ENCODE results near the gene TANC2. TPM values are rescaled to one million over a fixed set of nuclear protein-coding genes. Genes with fewer than 3 reads are reported as not detected.

Gene TANC2
- 19.3 and 41.9 TPM in 2 replicates for total RNA-seq
- polyA plus RNA-seq: 7.2 and 13.5 TPM in 2 replicates
- polyA plus RNA-seq (2012): 8.8 and 10.7 TPM in 2 replicates
- polyA minus RNA-seq (ENCODE audit: low replicate concordance): 170 and 285 TPM in 2 replicates

GRCh38 chr17:62965686-62966425 is at the start of gene TANC2:
Gene TANC2 (plus strand): TSS chr17:62966235. CDS start chr17:63009560, 43,325 bp downstream.
- peak within 1 kb of the TSS; percentile 74 for H3K27ac ChIP-seq (ENCODE audit: insufficient read depth, low read length)
- peak within 1 kb of the TSS; percentile 90 for H3K4me2 ChIP-seq (ENCODE audit: extremely low read depth, insufficient read depth, low read length)

DNA sequence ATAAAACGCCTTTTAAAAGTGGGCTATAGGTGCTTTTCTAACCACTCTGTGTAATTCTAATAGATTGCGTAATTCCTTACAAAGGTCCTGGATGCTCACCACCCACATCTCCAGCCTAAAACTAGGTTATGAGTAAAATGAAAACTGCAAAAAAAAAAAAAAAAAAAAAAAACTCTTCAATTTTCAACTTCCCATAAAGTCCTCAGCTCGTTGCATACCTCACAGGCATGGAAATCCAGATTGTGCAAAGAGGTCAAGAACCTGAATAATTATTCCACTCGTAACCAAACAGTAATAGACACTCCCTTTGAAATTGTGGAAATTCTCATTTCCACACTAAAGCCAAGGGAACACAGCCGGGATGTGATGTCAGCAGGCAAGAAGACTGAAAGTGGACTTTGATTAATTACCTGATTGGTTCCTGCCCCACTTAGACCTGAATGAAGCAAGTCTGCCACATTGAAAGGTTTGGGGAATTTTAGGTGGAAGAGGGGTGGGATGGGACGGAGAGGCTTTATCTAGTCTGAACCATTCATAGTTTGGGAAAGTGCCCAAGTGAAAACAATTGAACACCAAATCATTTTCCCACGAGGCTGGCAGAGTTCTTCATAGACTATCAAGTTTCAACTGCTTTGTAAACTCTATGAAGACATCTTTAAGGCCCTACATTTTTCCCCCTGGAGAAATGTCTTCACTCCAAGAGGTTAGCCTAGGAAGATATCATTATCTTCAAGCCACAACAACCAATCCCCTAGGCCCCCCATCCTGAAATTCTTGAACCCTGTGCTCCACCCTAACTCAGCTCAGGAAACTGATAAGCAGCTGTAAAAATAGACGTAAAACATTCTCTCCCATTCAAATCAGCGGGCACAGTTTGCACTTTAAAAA is 49.1 kb upstream of the TANC2 start:
- Histone ChIP-seq H3K9me3 (ENCODE audit: control insufficient read depth, insufficient read depth, low read depth, low read length) (no peaks in the 10 kb centered on the region), H3K27me3 (ENCODE audit: control insufficient read depth, insufficient read depth, low read length) (no peaks in the 10 kb centered on the region), H3K4me1 (ENCODE audit: control insufficient read depth, extremely low read depth, insufficient read depth, low read length) (no peaks in the 10 kb centered on the region), H3K27ac (ENCODE audit: insufficient read depth, low read length) (no peak overlapping the region), H3K4me2 (ENCODE audit: extremely low read depth, insufficient read depth, low read length) (no peak overlapping the region), H3K79me2 (ENCODE audit: control insufficient read depth, insufficient read depth, low read length) (no peaks in the 10 kb centered on the region), H2AFZ (ENCODE audit: low read length) (no peak overlapping the region), H3K9ac (ENCODE audit: insufficient read depth, low read length) (no peak overlapping the region), H3K36me3 (ENCODE audit: control insufficient read depth, insufficient read depth, low read length) (no peaks in the 10 kb centered on the region), H4K20me1 (ENCODE audit: control insufficient read depth, extremely low read depth, insufficient read depth, low read length) (no peaks in the 10 kb centered on the region), H3K4me3 (replicated peaks in 1 of 4; ENCODE audit: control extremely low read depth in 1 of 4, insufficient read depth in 1 of 4, low read depth in 3 of 4, low read length in 4 of 4) (no peak overlapping the region)
- peak; percentile 44 to 88 for DNase-seq (ENCODE audit: low read depth in 2 of 2)
- TF ChIP-seq EZH2 (IDR thresholded peaks at IDR 0.05; ENCODE audit: low read length, missing control alignments): no peak
- no peak for TF ChIP-seq CTCF (conservative IDR thresholded peaks at IDR 0.05 in 1 of 2, IDR thresholded peaks at IDR 0.05 in 1 of 2; ENCODE audit: low read depth in 1 of 2, low read length in 2 of 2)

More at GRCh38 chr17:62965686-62966425, at the start of gene TANC2:
- no peaks in the 10 kb centered on the region for H3K36me3 ChIP-seq (ENCODE audit: control insufficient read depth, insufficient read depth, low read length)
- H3K4me3 ChIP-seq (replicated peaks in 1 of 4; ENCODE audit: control extremely low read depth in 1 of 4, insufficient read depth in 1 of 4, low read depth in 3 of 4, low read length in 4 of 4): peak within 1 kb of the TSS; percentile 82 to 89 (median 86)
- H4K20me1 ChIP-seq (ENCODE audit: control insufficient read depth, extremely low read depth, insufficient read depth, low read length): no peaks in the 10 kb centered on the region
- no peaks in the 10 kb centered on the region for H3K27me3 ChIP-seq (ENCODE audit: control insufficient read depth, insufficient read depth, low read length)
- H3K9ac ChIP-seq (ENCODE audit: insufficient read depth, low read length): peak within 1 kb of the TSS; percentile 78
- TF ChIP-seq EZH2 (IDR thresholded peaks at IDR 0.05; ENCODE audit: low read length, missing control alignments) (no peak), CTCF (conservative IDR thresholded peaks at IDR 0.05 in 1 of 2, IDR thresholded peaks at IDR 0.05 in 1 of 2; ENCODE audit: low read depth in 1 of 2, low read length in 2 of 2) (no peak)
- H3K4me1 ChIP-seq (ENCODE audit: control insufficient read depth, extremely low read depth, insufficient read depth, low read length): peaks cover 5% of the 10 kb centered on the region
- H2AFZ ChIP-seq (ENCODE audit: low read length): peak within 1 kb of the TSS; percentile 90
- H3K79me2 ChIP-seq (ENCODE audit: control insufficient read depth, insufficient read depth, low read length): peaks cover 34% of the 10 kb centered on the region
- H3K9me3 ChIP-seq (ENCODE audit: control insufficient read depth, insufficient read depth, low read depth, low read length): no peaks in the 10 kb centered on the region
- peak; percentile 82 to 86 for DNase-seq (ENCODE audit: low read depth in 2 of 2)

DNA sequence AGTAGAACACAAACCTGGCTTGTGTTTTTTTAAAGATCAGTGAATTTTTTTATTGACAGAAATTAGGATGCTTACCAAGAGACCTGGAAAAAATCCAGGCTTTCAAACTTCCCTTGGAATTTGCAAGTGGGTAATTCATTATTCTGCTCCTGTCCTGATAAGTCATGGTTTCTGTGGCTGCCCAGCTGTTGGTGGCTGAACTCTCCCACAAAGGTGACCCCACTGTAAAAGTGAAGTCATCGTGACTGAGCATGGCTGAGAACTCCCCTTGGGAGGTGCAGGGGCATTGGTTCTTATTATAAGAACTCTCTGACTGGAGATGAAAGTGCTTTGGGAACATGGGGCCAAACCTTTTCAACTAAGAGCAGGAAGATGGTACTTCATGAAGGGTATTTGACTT is 46.6 kb upstream of the TANC2 start:
- TF ChIP-seq CTCF (conservative IDR thresholded peaks at IDR 0.05 in 1 of 2, IDR thresholded peaks at IDR 0.05 in 1 of 2; ENCODE audit: low read depth in 1 of 2, low read length in 2 of 2) (no peak), EZH2 (IDR thresholded peaks at IDR 0.05; ENCODE audit: low read length, missing control alignments) (no peak)
- H3K79me2 ChIP-seq (ENCODE audit: control insufficient read depth, insufficient read depth, low read length): no peaks in the 10 kb centered on the region
- no peaks in the 10 kb centered on the region for H4K20me1 ChIP-seq (ENCODE audit: control insufficient read depth, extremely low read depth, insufficient read depth, low read length)
- no peak overlapping the region for H3K9ac ChIP-seq (ENCODE audit: insufficient read depth, low read length)
- no peaks in the 10 kb centered on the region for H3K36me3 ChIP-seq (ENCODE audit: control insufficient read depth, insufficient read depth, low read length)
- no peak overlapping the region for H3K4me3 ChIP-seq (replicated peaks in 1 of 4; ENCODE audit: control extremely low read depth in 1 of 4, insufficient read depth in 1 of 4, low read depth in 3 of 4, low read length in 4 of 4)
- no peaks in the 10 kb centered on the region for H3K27me3 ChIP-seq (ENCODE audit: control insufficient read depth, insufficient read depth, low read length)
- H3K27ac ChIP-seq (ENCODE audit: insufficient read depth, low read length): no peak overlapping the region
- no peaks in the 10 kb centered on the region for H3K9me3 ChIP-seq (ENCODE audit: control insufficient read depth, insufficient read depth, low read depth, low read length)
- H3K4me1 ChIP-seq (ENCODE audit: control insufficient read depth, extremely low read depth, insufficient read depth, low read length): no peaks in the 10 kb centered on the region
- no peak overlapping the region for H2AFZ ChIP-seq (ENCODE audit: low read length)
- peak; percentile 46 to 94 for DNase-seq (ENCODE audit: low read depth in 2 of 2)
- H3K4me2 ChIP-seq (ENCODE audit: extremely low read depth, insufficient read depth, low read length): no peak overlapping the region
